ENCODE data around the gene PRPF40B. TPM values are rescaled to one million over a fixed set of nuclear protein-coding genes. Genes with fewer than 3 reads are reported as not detected.

The PRPF40B gene
- total and polyA plus RNA-seq, 2 of the 13 experiments (the other 11 are each of a cell fraction or from before 2014, with no cell fraction given) = 5.0 to 7.8 TPM

DNA sequence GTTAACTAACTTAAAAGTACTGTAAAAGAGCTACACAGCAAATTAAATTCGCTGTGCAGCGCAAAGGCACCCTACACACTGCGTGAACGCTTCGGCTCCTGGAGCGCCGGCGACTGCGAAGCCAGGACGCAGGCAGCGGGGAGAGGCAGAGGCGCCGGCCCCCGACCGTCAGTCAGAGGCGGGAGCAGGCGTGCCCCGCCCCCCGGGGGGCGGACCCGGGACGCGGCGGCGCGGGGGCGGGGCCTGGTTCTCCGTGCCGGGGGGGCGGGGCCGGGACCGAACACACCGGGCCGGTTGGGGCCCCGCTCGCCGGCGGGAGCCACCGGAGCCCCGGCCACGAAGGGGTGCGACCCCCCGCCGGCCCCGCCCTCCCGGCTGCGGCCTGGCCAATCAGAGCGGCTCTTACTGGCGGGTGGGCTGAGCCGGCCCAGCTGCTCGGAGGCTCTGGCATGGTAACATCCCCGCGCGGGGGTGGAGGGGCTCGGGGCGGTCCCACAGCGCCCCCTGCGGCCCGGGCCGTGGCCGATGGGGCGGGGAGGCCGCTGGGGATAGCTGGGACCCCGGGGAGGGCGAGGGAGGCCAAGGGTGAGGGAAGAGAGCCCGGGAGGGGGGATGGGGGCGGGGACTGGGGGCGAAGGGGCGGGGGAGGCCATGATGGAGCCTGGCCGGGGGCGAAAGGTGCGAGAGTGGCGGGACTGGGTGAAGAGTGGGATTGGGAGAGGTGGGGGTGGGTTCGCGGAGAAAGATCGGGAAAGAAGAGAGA is at the start of gene PRPF40B (continued):
- TF ChIP-seq ZNF350 (CRISPR knock-in tag; IDR thresholded peaks at IDR 0.05; ENCODE audit: borderline replicate concordance, low read depth) (no peak), ZNF556 (CRISPR knock-in tag; IDR thresholded peaks at IDR 0.05; ENCODE audit: borderline replicate concordance) (peak; percentile 57; the same call in 1 of the 2 replicates), TCF7 (IDR thresholded peaks at IDR 0.05; ENCODE audit: low read depth) (no peak), IRF1 (CRISPR knock-in tag; IDR thresholded peaks at IDR 0.05; ENCODE audit: low read depth) (no peak), ADNP (CRISPR knock-in tag; IDR thresholded peaks at IDR 0.05) (no peak), KDM3A (CRISPR knock-in tag; IDR thresholded peaks at IDR 0.05; ENCODE audit: low read depth) (0 out of 2 replicates have a peak, but pooled peaks have one; percentile 43), TEAD2 (CRISPR knock-in tag; IDR thresholded peaks at IDR 0.05) (no peak), ZNF766 (CRISPR knock-in tag; IDR thresholded peaks at IDR 0.05; ENCODE audit: borderline replicate concordance) (0 out of 2 replicates have a peak, but pooled peaks have one; percentile 36), MTA1 (CRISPR knock-in tag; IDR thresholded peaks at IDR 0.05; ENCODE audit: borderline replicate concordance) (peak; percentile 74; the same call in 1 of the 2 replicates), GLI4 (CRISPR knock-in tag; IDR thresholded peaks at IDR 0.05; ENCODE audit: borderline replicate concordance) (no peak), JUN (CRISPR knock-in tag; IDR thresholded peaks at IDR 0.05) (no peak), TBL1XR1 (IDR thresholded peaks at IDR 0.05; ENCODE audit: borderline replicate concordance, low read length, partially characterized antibody) (no peak), ATF6 (CRISPR knock-in tag; conservative IDR thresholded peaks at IDR 0.05) (no peak), ZNF652 (CRISPR knock-in tag; IDR thresholded peaks at IDR 0.05; ENCODE audit: borderline replicate concordance, low read depth) (peak; percentile 93), ZNF124 (CRISPR knock-in tag; IDR thresholded peaks at IDR 0.05) (0 out of 2 replicates have a peak, but pooled peaks have one; percentile 15)
- TF ChIP-seq, protein P1, sequence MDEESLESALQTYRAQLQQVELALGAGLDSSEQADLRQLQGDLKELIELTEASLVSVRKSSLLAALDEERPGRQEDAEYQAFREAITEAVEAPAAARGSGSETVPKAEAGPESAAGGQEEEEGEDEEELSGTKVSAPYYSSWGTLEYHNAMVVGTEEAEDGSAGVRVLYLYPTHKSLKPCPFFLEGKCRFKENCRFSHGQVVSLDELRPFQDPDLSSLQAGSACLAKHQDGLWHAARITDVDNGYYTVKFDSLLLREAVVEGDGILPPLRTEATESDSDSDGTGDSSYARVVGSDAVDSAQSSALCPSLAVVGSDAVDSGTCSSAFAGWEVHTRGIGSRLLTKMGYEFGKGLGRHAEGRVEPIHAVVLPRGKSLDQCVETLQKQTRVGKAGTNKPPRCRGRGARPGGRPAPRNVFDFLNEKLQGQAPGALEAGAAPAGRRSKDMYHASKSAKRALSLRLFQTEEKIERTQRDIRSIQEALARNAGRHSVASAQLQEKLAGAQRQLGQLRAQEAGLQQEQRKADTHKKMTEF (CRISPR knock-in tag; IDR thresholded peaks at IDR 0.05) = no peak; the same call in 1 of the 2 replicates
- TF ChIP-seq, protein P2, sequence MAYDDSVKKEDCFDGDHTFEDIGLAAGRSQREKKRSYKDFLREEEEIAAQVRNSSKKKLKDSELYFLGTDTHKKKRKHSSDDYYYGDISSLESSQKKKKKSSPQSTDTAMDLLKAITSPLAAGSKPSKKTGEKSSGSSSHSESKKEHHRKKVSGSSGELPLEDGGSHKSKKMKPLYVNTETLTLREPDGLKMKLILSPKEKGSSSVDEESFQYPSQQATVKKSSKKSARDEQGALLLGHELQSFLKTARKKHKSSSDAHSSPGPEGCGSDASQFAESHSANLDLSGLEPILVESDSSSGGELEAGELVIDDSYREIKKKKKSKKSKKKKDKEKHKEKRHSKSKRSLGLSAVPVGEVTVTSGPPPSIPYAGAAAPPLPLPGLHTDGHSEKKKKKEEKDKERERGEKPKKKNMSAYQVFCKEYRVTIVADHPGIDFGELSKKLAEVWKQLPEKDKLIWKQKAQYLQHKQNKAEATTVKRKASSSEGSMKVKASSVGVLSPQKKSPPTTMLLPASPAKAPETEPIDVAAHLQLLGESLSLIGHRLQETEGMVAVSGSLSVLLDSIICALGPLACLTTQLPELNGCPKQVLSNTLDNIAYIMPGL (CRISPR knock-in tag; IDR thresholded peaks at IDR 0.05; ENCODE audit: borderline replicate concordance in 1 of 2, low read depth in 1 of 2) = peak; percentile 37 to 66; a peak in 3 of 4 replicates
- TF ChIP-seq, protein P3, sequence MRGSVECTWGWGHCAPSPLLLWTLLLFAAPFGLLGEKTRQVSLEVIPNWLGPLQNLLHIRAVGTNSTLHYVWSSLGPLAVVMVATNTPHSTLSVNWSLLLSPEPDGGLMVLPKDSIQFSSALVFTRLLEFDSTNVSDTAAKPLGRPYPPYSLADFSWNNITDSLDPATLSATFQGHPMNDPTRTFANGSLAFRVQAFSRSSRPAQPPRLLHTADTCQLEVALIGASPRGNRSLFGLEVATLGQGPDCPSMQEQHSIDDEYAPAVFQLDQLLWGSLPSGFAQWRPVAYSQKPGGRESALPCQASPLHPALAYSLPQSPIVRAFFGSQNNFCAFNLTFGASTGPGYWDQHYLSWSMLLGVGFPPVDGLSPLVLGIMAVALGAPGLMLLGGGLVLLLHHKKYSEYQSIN (CRISPR knock-in tag; IDR thresholded peaks at IDR 0.05; ENCODE audit: borderline replicate concordance) = no peak
- TF ChIP-seq, protein P4, sequence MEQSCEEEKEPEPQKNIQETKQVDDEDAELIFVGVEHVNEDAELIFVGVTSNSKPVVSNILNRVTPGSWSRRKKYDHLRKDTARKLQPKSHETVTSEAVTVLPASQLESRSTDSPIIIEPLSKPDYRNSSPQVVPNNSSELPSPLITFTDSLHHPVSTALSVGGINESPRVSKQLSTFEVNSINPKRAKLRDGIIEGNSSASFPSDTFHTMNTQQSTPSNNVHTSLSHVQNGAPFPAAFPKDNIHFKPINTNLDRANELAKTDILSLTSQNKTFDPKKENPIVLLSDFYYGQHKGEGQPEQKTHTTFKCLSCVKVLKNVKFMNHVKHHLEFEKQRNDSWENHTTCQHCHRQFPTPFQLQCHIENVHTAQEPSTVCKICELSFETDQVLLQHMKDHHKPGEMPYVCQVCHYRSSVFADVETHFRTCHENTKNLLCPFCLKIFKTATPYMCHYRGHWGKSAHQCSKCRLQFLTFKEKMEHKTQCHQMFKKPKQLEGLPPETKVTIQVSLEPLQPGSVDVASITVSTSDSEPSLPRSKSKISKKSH (CRISPR knock-in tag; IDR thresholded peaks at IDR 0.05; ENCODE audit: borderline replicate concordance) = no peak

Measured in HepG2 (cell line).